Spleen (tissue), 7 donors: ENCODE results near the gene FERMT3.

Experiments
- CTCF ChIP-seq, 11 experiments: fragments of 200-600 bp in 7 of 11; fragments of 450-650 bp in 4 of 11; sonication (generic) in 4 of 11; IDR thresholded peaks in 8 of 11; conservative IDR thresholded peaks in 3 of 11; 1 replicate in 7 of 11; 2 replicates in 4 of 11; pipeline versions ENCODE4 v1.4.0 to v1.8.0; 2016 to 2021; ENCODE audit warnings: antibody characterized with exemption in 11 of 11, inconsistent platforms in 4 of 11, mild to moderate bottlenecking in 1 of 11
- POLR2A ChIP-seq, 3 donors: fragments of 450-650 bp; IDR thresholded peaks; one replicate each; pipeline ENCODE4 v1.5.1; 2017; ENCODE audit warnings: antibody characterized with exemption in 3 of 3, mild to moderate bottlenecking in 1 of 3
- POLR2AphosphoS5 ChIP-seq, 3 donors: sonication (generic); formaldehyde crosslinking; IDR thresholded peaks; one replicate each; pipeline ENCODE4 v1.5.1; 2017; ENCODE audit warnings: antibody characterized with exemption in 3 of 3
- donor health status: DM: no; HTN: no; CAD: no; lungs with moderate emphysema.
- donor health status: DM: no; HTN: no; CAD: no.
- donor health status: DM: no; HTN: no; CAD: no.

- TF ChIP-seq CTCF (IDR thresholded peaks at IDR 0.05 in 8 of 11, conservative IDR thresholded peaks at IDR 0.05 in 3 of 11) (no peak), POLR2AphosphoS5 (IDR thresholded peaks at IDR 0.05) (no peak), POLR2A (IDR thresholded peaks at IDR 0.05) (no peak)
Observed at GRCh38 chr11:64247729-64248531, 41.4 kb downstream of the FERMT3 start.
